Panc1 (cell line): ENCODE measurements around the gene PSMD6. TPM values are rescaled to one million over a fixed set of nuclear protein-coding genes. Genes with fewer than 3 reads are reported as not detected.

ENCODE experiments used
- ATAC-seq: fragments of 200-7000 bp; cut with Tn5 transposase; 2 replicates; pipeline ENCODE4 v1.9.1; 2020; ENCODE audit warnings: mild to moderate bottlenecking, moderate library complexity
- BruUV-seq: library from RNA; stranded (reverse); fragments of 400-500 nt; replicated peaks from 2 replicates; lab custom pipeline; 2021; lab: Mats Ljungman, UMichigan
- CTCF ChIA-PET: fragments of 300-600 bp; sonication (Branson Sonifier 250); formaldehyde crosslinking; loops from one replicate; lab custom pipeline; 2022; ENCODE audit warnings: antibody characterized with exemption; lab: Charles Lee
- POLR2A ChIA-PET: fragments of 300-600 bp; sonication (Branson Sonifier 250); formaldehyde crosslinking; loops from one replicate; lab custom pipeline; 2022; ENCODE audit warnings: antibody characterized with exemption; lab: Charles Lee
- DNase-seq: peaks from one replicate; pipeline ENCODE4 v3.0.0-alpha.2; 2010; ENCODE audit warnings: low read depth, low spot score
- H3K27ac ChIP-seq: 2 replicates; pipeline ENCODE4 v1.5.1; 2011; ENCODE audit warnings: mild to moderate bottlenecking, low read length, inconsistent platforms
- H3K27me3 ChIP-seq: fragments of 200-500 bp; sonication (Bioruptor generic); 2 replicates; pipeline ENCODE4 v1.6.0; 2014; ENCODE audit warnings: low read length, inconsistent platforms; ENCODE audit not compliant: control insufficient read depth, insufficient read depth
- H3K36me3 ChIP-seq: fragments of 200-500 bp; sonication (Bioruptor generic); 2 replicates; pipeline ENCODE4 v1.5.1; 2014; ENCODE audit warnings: inconsistent platforms, mild to moderate bottlenecking, low read length, moderate library complexity; ENCODE audit not compliant: control insufficient read depth, insufficient read depth
- H3K4me1 ChIP-seq: 2 replicates; pipeline ENCODE4 v1.5.1; 2011; ENCODE audit warnings: inconsistent platforms, mild to moderate bottlenecking, low read length, moderate library complexity; ENCODE audit not compliant: control insufficient read depth, insufficient read depth
- H3K4me3 ChIP-seq, 2 experiments: 2 replicates each; pipeline ENCODE4 v1.5.1; 2011 to 2012; ENCODE audit warnings: low read depth in 2 of 2, low read length in 2 of 2, mild to moderate bottlenecking in 2 of 2, inconsistent platforms in 1 of 2, moderate library complexity in 1 of 2
- H3K9me3 ChIP-seq: fragments of 200-500 bp; sonication (Bioruptor generic); 2 replicates; pipeline ENCODE4 v1.5.1; 2014; ENCODE audit warnings: low read depth, mild to moderate bottlenecking, inconsistent platforms, low read length, moderate library complexity; ENCODE audit not compliant: control insufficient read depth, insufficient read depth
- POLR2AphosphoS5 ChIP-seq: IDR thresholded peaks from 2 replicates; pipeline ENCODE4 v1.6.1; 2012; ENCODE audit warnings: mild to moderate bottlenecking, low read depth, low read length, moderate library complexity
- REST ChIP-seq, 2 experiments: IDR thresholded peaks; 2 replicates each; pipeline ENCODE4 v1.6.1; 2011 to 2012; ENCODE audit warnings: low read depth in 2 of 2, control low read depth in 1 of 2, low read length in 1 of 2, mild to moderate bottlenecking in 1 of 2, moderate library complexity in 1 of 2; ENCODE audit not compliant: insufficient read depth in 1 of 2
- SIN3A ChIP-seq: IDR thresholded peaks from 2 replicates; pipeline ENCODE4 v1.6.1; 2012; ENCODE audit warnings: low read depth, mild to moderate bottlenecking, low read length, moderate library complexity, borderline replicate concordance; ENCODE audit not compliant: insufficient read depth
- TCF7L2 ChIP-seq: IDR thresholded peaks from 2 replicates; pipeline ENCODE4 v1.6.1; 2011; ENCODE audit warnings: mild to moderate bottlenecking, low read depth, low read length, inconsistent platforms
- in situ Hi-C: cut with HindIII; loops from 2 replicates; pipeline ENCODE4 v1.10.0; 2016; ENCODE audit warnings: low sequenced_read_pairs, low pct_unique_long_range_greater_than_20kb
- intact Hi-C: fragments of 100-400 bp; cut with micrococcal nuclease; formaldehyde crosslinking; loops from one replicate; pipeline ENCODE4 v1.10.0; 2022; ENCODE audit not compliant: unreplicated experiment
- total RNA-seq: library from RNA; stranded (reverse); gene quantifications from one replicate; pipeline ENCODE4 v1.2.1, GENCODE V29; 2021; ENCODE audit not compliant: unreplicated experiment
- TF ChIP-seq, protein P1 (sequence below): fragments of 450-650 bp; IDR thresholded peaks from 2 replicates; pipeline ENCODE4 v1.5.1; 2017; ENCODE audit warnings: mild to moderate bottlenecking

The PSMD6 gene
- total RNA-seq, 1 experiment from 2014 or later: 55.6 TPM

GRCh38 chr3:64053581-64053980 is 30.3 kb upstream of the PSMD6 start:
- in situ Hi-C loops (no loop called here), intact Hi-C loops (no loop called here)
- Histone ChIP-seq H3K4me3 (no peak overlapping the region), H3K36me3 (no peaks in the 10 kb centered on the region), H3K27ac (no peak overlapping the region), H3K9me3 (no peaks in the 10 kb centered on the region), H3K4me1 (no peaks in the 10 kb centered on the region), H3K27me3 (no peaks in the 10 kb centered on the region)
- ATAC-seq (no peak), DNase-seq (no peak)
- POLR2A ChIA-PET: no interaction called here
- TF ChIP-seq POLR2AphosphoS5: no peak
- TF ChIP-seq, protein P1, sequence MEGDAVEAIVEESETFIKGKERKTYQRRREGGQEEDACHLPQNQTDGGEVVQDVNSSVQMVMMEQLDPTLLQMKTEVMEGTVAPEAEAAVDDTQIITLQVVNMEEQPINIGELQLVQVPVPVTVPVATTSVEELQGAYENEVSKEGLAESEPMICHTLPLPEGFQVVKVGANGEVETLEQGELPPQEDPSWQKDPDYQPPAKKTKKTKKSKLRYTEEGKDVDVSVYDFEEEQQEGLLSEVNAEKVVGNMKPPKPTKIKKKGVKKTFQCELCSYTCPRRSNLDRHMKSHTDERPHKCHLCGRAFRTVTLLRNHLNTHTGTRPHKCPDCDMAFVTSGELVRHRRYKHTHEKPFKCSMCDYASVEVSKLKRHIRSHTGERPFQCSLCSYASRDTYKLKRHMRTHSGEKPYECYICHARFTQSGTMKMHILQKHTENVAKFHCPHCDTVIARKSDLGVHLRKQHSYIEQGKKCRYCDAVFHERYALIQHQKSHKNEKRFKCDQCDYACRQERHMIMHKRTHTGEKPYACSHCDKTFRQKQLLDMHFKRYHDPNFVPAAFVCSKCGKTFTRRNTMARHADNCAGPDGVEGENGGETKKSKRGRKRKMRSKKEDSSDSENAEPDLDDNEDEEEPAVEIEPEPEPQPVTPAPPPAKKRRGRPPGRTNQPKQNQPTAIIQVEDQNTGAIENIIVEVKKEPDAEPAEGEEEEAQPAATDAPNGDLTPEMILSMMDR: no peak
- CTCF ChIA-PET: no interaction called here
- no TSS peak for BruUV-seq

GRCh38 chr3:64053117-64053516 is 29.8 kb upstream of the PSMD6 start:
- no peaks in the 10 kb centered on the region for H3K36me3 ChIP-seq
- intact Hi-C loops: no loop called here
- DNase-seq: no peak
- POLR2A ChIA-PET: no interaction called here
- BruUV-seq: no TSS peak
- H3K9me3 ChIP-seq: no peaks in the 10 kb centered on the region
- H3K27me3 ChIP-seq: no peaks in the 10 kb centered on the region
- H3K4me1 ChIP-seq: no peaks in the 10 kb centered on the region
- no peak overlapping the region for H3K27ac ChIP-seq
- no peak for TF ChIP-seq SIN3A
- TF ChIP-seq, protein P1: no peak
- TF ChIP-seq REST (IDR thresholded peaks at IDR 0.05; ENCODE audit: insufficient read depth in 1 of 2, low read depth in 2 of 2, low read length in 1 of 2): no peak
- no peak for TF ChIP-seq TCF7L2
- TF ChIP-seq POLR2AphosphoS5: no peak
- no peak overlapping the region for H3K4me3 ChIP-seq
- in situ Hi-C loops: no loop called here
- CTCF ChIA-PET: no interaction called here
- ATAC-seq: no peak

GRCh38 chr3:64049832-64050231 is 26.5 kb upstream of the PSMD6 start:
- no TSS peak for BruUV-seq
- Histone ChIP-seq H3K4me3 (no peak overlapping the region), H3K27me3 (no peaks in the 10 kb centered on the region), H3K36me3 (no peaks in the 10 kb centered on the region), H3K4me1 (no peaks in the 10 kb centered on the region), H3K27ac (no peak overlapping the region), H3K9me3 (no peaks in the 10 kb centered on the region)
- DNase-seq (no peak), ATAC-seq (no peak)
- in situ Hi-C loops: no loop called here
- ChIA-PET CTCF (no interaction called here), POLR2A (no interaction called here)
- TF ChIP-seq POLR2AphosphoS5: no peak
- TF ChIP-seq TCF7L2: no peak
- TF ChIP-seq, protein P1: no peak
- no peak for TF ChIP-seq SIN3A
- no peak for TF ChIP-seq REST (IDR thresholded peaks at IDR 0.05; ENCODE audit: insufficient read depth in 1 of 2, low read depth in 2 of 2, low read length in 1 of 2)
- intact Hi-C loops: no loop called here
